Thyroid gland (tissue), 4 donors: ENCODE measurements around the gene JAG2. TPM values are rescaled to one million over a fixed set of nuclear protein-coding genes. Genes with fewer than 3 reads are reported as not detected.

Experiments used
- DNase-seq, 2 donors: peaks; one replicate each; pipeline ENCODE4 v3.0.0-alpha.2; 2019
- H3K27ac ChIP-seq, 3 donors: fragments of 200-600 bp; sonication (generic); 1 replicate in 2 of 3; 2 replicates in 1 of 3; pipeline ENCODE4 v1.5.1; 2016 to 2019; ENCODE audit warnings: mild to moderate bottlenecking in 1 of 3, moderate library complexity in 1 of 3
- H3K27me3 ChIP-seq: fragments of 200-600 bp; sonication (generic); one replicate; pipeline ENCODE4 v1.5.1; 2019
- H3K36me3 ChIP-seq, 2 donors: fragments of 200-600 bp; sonication (generic); one replicate each; pipeline ENCODE4 v1.5.1; 2016 to 2019
- H3K4me1 ChIP-seq, 2 donors: fragments of 200-600 bp; sonication (generic); one replicate each; pipeline ENCODE4 v1.5.1; 2017 to 2019
- H3K4me3 ChIP-seq, 3 donors: fragments of 200-600 bp; sonication (generic); replicated peaks in 1 of 3; 1 replicate in 2 of 3; 2 replicates in 1 of 3; pipeline ENCODE4 v1.5.1; 2016; ENCODE audit warnings: mild to moderate bottlenecking in 1 of 3
- H3K9me3 ChIP-seq: fragments of 200-600 bp; sonication (generic); one replicate; pipeline ENCODE4 v1.5.1; 2017
- CTCF ChIP-seq, 6 experiments: fragments of 200-600 bp in 3 of 6; fragments of 450-650 bp in 3 of 6; sonication (generic) in 3 of 6; IDR thresholded peaks; one replicate each; pipeline ENCODE4 v1.5.1; 2016 to 2019; ENCODE audit warnings: antibody characterized with exemption in 6 of 6, mild to moderate bottlenecking in 2 of 6, inconsistent platforms in 1 of 6, moderate library complexity in 1 of 6
- POLR2A ChIP-seq, 2 donors: fragments of 450-650 bp; IDR thresholded peaks; one replicate each; pipeline ENCODE4 v1.6.1; 2017; ENCODE audit warnings: antibody characterized with exemption in 2 of 2, mild to moderate bottlenecking in 2 of 2, moderate library complexity in 1 of 2
- WGBS, 2 donors: methylation state at CpG; one replicate each; pipeline ENCODE4 v1.1.5; 2017; 5-methylcytosine and 5-hydroxymethylcytosine counted together
- intact Hi-C: fragments of 100-400 bp; cut with DNase I; formaldehyde crosslinking; loops from one replicate; pipeline ENCODE4 v1.15.1; 2023
- total RNA-seq, 4 donors: library from RNA; depleted of rRNA; stranded (reverse); fragments of >200 nt; gene quantifications; one replicate each; pipeline ENCODE4 v1.2.3, GENCODE V29; 2016

JAG2 gene
- total RNA-seq, 4 donors from 2014 or later = 3.9 to 10.7 (median 5.2) TPM

- H3K27me3 ChIP-seq = no peaks in the 10 kb centered on the region
- TF ChIP-seq POLR2A (IDR thresholded peaks at IDR 0.05) = no peak
- TF ChIP-seq CTCF (IDR thresholded peaks at IDR 0.05) = no peak
- DNase-seq = no peak
- no peaks in the 10 kb centered on the region for H3K36me3 ChIP-seq
- WGBS, 2 donors = 90 to 94% methylated on average over 2 to 26 of the region's 27 CpGs
- H3K9me3 ChIP-seq = no peaks in the 10 kb centered on the region
- H3K4me1 ChIP-seq = no peaks in the 10 kb centered on the region
- H3K27ac ChIP-seq = no peak overlapping the region
- intact Hi-C loops = no loop called here
- no peak overlapping the region for H3K4me3 ChIP-seq
Measured at GRCh38 chr14:105143451-105144025, 25.0 kb downstream of the JAG2 start.

DNA sequence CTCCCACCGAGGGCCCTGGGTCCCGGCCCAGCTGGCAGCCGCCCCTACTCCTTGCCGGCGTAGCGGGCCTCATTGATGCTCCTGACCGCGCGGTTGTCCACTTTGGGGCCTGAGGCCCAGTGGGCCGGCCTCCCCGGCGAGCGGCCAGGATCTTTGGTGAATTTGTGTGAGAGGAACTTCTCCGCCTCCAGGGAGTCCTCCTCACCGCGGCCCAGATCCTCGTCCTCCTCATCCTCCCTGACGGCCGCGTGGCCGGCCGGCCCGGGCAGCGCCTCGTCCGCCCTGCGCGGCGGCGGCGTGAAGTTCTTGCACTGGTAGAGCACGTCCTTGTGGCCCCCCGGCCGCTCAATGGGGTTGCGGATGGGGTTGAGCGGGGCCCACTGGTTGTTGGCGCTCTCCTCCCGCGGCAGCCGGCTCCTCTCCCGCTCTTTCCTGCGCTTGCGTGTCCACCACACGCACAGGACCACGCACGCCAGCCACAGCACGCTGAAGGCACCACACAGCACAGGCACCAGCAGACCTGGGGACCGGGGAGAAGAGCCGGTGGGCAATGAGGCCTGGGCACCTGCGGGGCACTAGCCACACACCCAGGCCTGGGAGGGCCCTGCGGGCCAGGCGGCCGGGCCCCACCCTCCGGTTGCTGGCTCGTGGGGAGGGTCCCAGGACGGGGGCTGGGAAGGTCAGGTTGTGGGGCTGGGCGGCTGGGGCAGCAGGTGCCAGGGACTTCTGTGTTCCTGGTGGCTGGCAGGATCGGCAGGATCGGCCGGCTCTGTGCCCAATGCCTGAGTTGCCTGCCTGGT, 25.7 kb downstream of the JAG2 start:
- H3K4me3 ChIP-seq = no peak overlapping the region
- no peak overlapping the region for H3K27ac ChIP-seq
- H3K36me3 ChIP-seq = no peaks in the 10 kb centered on the region
- no peaks in the 10 kb centered on the region for H3K9me3 ChIP-seq
- DNase-seq = no peak
- intact Hi-C loops = no loop called here
- no peaks in the 10 kb centered on the region for H3K4me1 ChIP-seq
- no peaks in the 10 kb centered on the region for H3K27me3 ChIP-seq
- TF ChIP-seq CTCF (IDR thresholded peaks at IDR 0.05) = no peak
- no peak for TF ChIP-seq POLR2A (IDR thresholded peaks at IDR 0.05)
- 96% methylated on average over 53 to 54 of the region's 60 CpGs for WGBS, 2 donors

- Histone ChIP-seq H3K4me1 (no peaks in the 10 kb centered on the region), H3K36me3 (no peaks in the 10 kb centered on the region), H3K9me3 (no peaks in the 10 kb centered on the region), H3K27me3 (no peaks in the 10 kb centered on the region), H3K4me3 (no peak overlapping the region), H3K27ac (no peak overlapping the region)
- intact Hi-C loops = no loop called here
- 94% methylated on average over 34 to 42 of the region's 43 CpGs for WGBS, 2 donors
- TF ChIP-seq POLR2A (IDR thresholded peaks at IDR 0.05) (no peak), CTCF (IDR thresholded peaks at IDR 0.05) (no peak)
- no peak for DNase-seq
Measured at GRCh38 chr14:105141486-105142281, 26.9 kb downstream of the JAG2 start.

GRCh38 chr14:105141026-105141425, 27.6 kb downstream of the JAG2 start:
- no peaks in the 10 kb centered on the region for H3K9me3 ChIP-seq
- DNase-seq = no peak
- no peaks in the 10 kb centered on the region for H3K36me3 ChIP-seq
- no peak overlapping the region for H3K4me3 ChIP-seq
- H3K27me3 ChIP-seq = no peaks in the 10 kb centered on the region
- no peaks in the 10 kb centered on the region for H3K4me1 ChIP-seq
- TF ChIP-seq POLR2A (IDR thresholded peaks at IDR 0.05) (no peak), CTCF (IDR thresholded peaks at IDR 0.05) (no peak)
- H3K27ac ChIP-seq = no peak overlapping the region
- intact Hi-C loops = no loop called here
- WGBS, 2 donors = 97% methylated on average over 6 of the region's 6 CpGs
